T-cell (primary cell): ENCODE measurements around the gene FAM149B1. TPM values are rescaled to one million over a fixed set of nuclear protein-coding genes. Genes with fewer than 3 reads are reported as not detected.
"Not testable (repeated sequence)": the region's sequence is repeated elsewhere in the genome, so short reads cannot be mapped to it uniquely, and the experiment has no call there.

Experiments used
- ATAC-seq, 4 experiments: fragments of 200-7000 bp in 3 of 4; fragments of 150-1000 bp in 1 of 4; cut with Tn5 transposase; replicated peaks in 1 of 4; 1 replicate in 3 of 4; 2 replicates in 1 of 4; pipeline ENCODE4 v1.10.0; 2021; ENCODE audit warnings: moderate library complexity in 3 of 4, mild to moderate bottlenecking in 2 of 4, moderate number of reproducible peaks in 1 of 4
- CTCF ChIA-PET, 2 donors: fragments of 300-600 bp; sonication (Branson Sonifier 250); formaldehyde crosslinking; loops; one replicate each; lab custom pipeline; 2022; ENCODE audit warnings: antibody characterized with exemption in 2 of 2; lab: Charles Lee
- POLR2A ChIA-PET, 2 donors: fragments of 300-600 bp; sonication (Branson Sonifier 250); formaldehyde crosslinking; loops; one replicate each; lab custom pipeline; 2022; ENCODE audit warnings: antibody characterized with exemption in 2 of 2; lab: Charles Lee
- DNase-seq, 35 experiments: peaks; one replicate each; pipeline versions ENCODE4 v3.0.0 to v3.0.0-alpha.2; 2013 to 2023
- H3K27ac ChIP-seq: one replicate; pipeline ENCODE4 v1.5.1; 2013; ENCODE audit warnings: low read length
- H3K27me3 ChIP-seq, 2 experiments: replicated peaks in 1 of 2; 1 replicate in 1 of 2; 2 replicates in 1 of 2; pipeline versions ENCODE4 v1.6.1 to v1.7.0; 2013; ENCODE audit warnings: low read length in 1 of 2, mixed read lengths in 1 of 2; ENCODE audit not compliant: control insufficient read depth in 2 of 2, insufficient read depth in 2 of 2; ENCODE audit errors: extremely low read depth in 1 of 2
- H3K36me3 ChIP-seq, 2 donors: 1 replicate in 1 of 2; 2 replicates in 1 of 2; pipeline versions ENCODE4 v1.6.1 to v1.7.0; 2013; ENCODE audit warnings: low read length in 1 of 2; ENCODE audit not compliant: control insufficient read depth in 2 of 2, insufficient read depth in 1 of 2; ENCODE audit errors: extremely low read depth in 1 of 2
- H3K4me1 ChIP-seq, 2 experiments: 1 replicate in 1 of 2; 2 replicates in 1 of 2; pipeline versions ENCODE4 v1.6.1 to v1.7.0; 2013; ENCODE audit warnings: low read length in 2 of 2, mixed read lengths in 1 of 2; ENCODE audit not compliant: insufficient read depth in 2 of 2, control insufficient read depth in 1 of 2; ENCODE audit errors: extremely low read depth in 1 of 2
- H3K4me3 ChIP-seq, 2 donors: 1 replicate in 1 of 2; 2 replicates in 1 of 2; pipeline versions ENCODE4 v1.5.1 to v1.7.0; 2013; ENCODE audit warnings: mild to moderate bottlenecking in 2 of 2, low read length in 1 of 2, moderate library complexity in 1 of 2; ENCODE audit not compliant: control insufficient read depth in 1 of 2; ENCODE audit errors: extremely low read depth in 1 of 2
- H3K9me3 ChIP-seq: 2 replicates; pipeline ENCODE4 v1.7.0; 2013
- H3K27ac Mint-ChIP-seq, 2 donors: one replicate each; pipeline ENCODE4 v1.8.0; 2020 to 2021; ENCODE audit warnings: mild to moderate bottlenecking in 2 of 2, mixed read lengths in 2 of 2
- H3K27me3 Mint-ChIP-seq, 2 donors: one replicate each; pipeline ENCODE4 v1.8.0; 2021 to 2022; ENCODE audit warnings: mixed read lengths in 2 of 2
- H3K36me3 Mint-ChIP-seq: one replicate; pipeline ENCODE4 v1.8.0; 2021; ENCODE audit warnings: mixed read lengths
- H3K4me1 Mint-ChIP-seq, 3 donors: one replicate each; pipeline ENCODE4 v1.8.0; 2020 to 2022; ENCODE audit warnings: mixed read lengths in 3 of 3, mild to moderate bottlenecking in 1 of 3
- H3K4me3 Mint-ChIP-seq, 3 donors: one replicate each; pipeline ENCODE4 v1.8.0; 2020 to 2022; ENCODE audit warnings: mild to moderate bottlenecking in 3 of 3, mixed read lengths in 3 of 3, moderate library complexity in 3 of 3
- H3K9me3 Mint-ChIP-seq, 3 donors: one replicate each; pipeline ENCODE4 v1.8.0; 2020 to 2022; ENCODE audit warnings: mixed read lengths in 3 of 3
- WGBS: methylation state at CpG from one replicate; pipeline ENCODE4 v1.1.5; 2013; ENCODE audit warnings: missing lambda C conversion rate; ENCODE audit not compliant: insufficient coverage; 5-methylcytosine and 5-hydroxymethylcytosine counted together
- total RNA-seq, 35 experiments: library from RNA in 6 of 35; stranded (reverse) in 6 of 35; fragments of 120-200 nt in 1 of 35; gene quantifications; one replicate each; pipeline versions ENCODE4 v1.2.1 to v1.2.4 and lab custom pipeline; 2013 to 2026

Gene FAM149B1
- total RNA-seq, 5 donors from 2014 or later (not counting 1 experiment from before 2014, with no cell fraction given), result 14.0 to 16.6 (median 15.8) TPM

- Mint-ChIP-seq H3K27me3 (no peaks in the 10 kb centered on the region), H3K4me1 (peaks cover 31 to 50% (median 42%) of the 10 kb centered on the region in 3 donors), H3K27ac (peak overlapping the region; percentile 94 to 97), H3K9me3 (no peaks in the 10 kb centered on the region), H3K4me3 (peak overlapping the region; percentile 90 to 98 (median 98)), H3K36me3 (peaks cover 10% of the 10 kb centered on the region)
- DNase-seq (peak in 2 of 35 experiments; percentile 3 to 8), ATAC-seq (peak in 3 of 4 experiments; percentile 57 to 64 (median 60))
- POLR2A ChIA-PET, result interaction anchor here (0.6 to 1.0 kb wide), 7 partner anchors 22 to 1058 kb away, joined by 3 to 6 read pairs (median 3); partner anchors contain the start of gene P4HA1 (in 1 of the 2)
- CTCF ChIA-PET, result interaction anchor here in 1 of 2 donors (0.6 kb wide), 1 partner anchor 1935 kb away, joined by 3 read pairs; no protein-coding TSS in a partner anchor
- H3K27ac ChIP-seq, result peak overlapping the region; percentile 85
- no peaks in the 10 kb centered on the region for H3K27me3 ChIP-seq
- 17% methylated on average over 22 of the region's 23 CpGs for WGBS
- peaks cover 22 to 26% of the 10 kb centered on the region in 2 experiments for H3K4me1 ChIP-seq
- H3K4me3 ChIP-seq, result peak overlapping the region; percentile 78 to 95
- peaks cover 0 to 14% of the 10 kb centered on the region in 2 donors for H3K36me3 ChIP-seq
- no peaks in the 10 kb centered on the region for H3K9me3 ChIP-seq
Observed at GRCh38 chr10:73251683-73252444, 83.9 kb downstream of the FAM149B1 start.

GRCh38 chr10:73252445-73253224 is 84.7 kb downstream of the FAM149B1 start, which contains the start of gene MRPS16:
Gene MRPS16 (minus strand): TSS chr10:73252644. CDS start chr10:73252482, 162 bp downstream.
- POLR2A ChIA-PET, result interaction anchor here (0.6 to 1.0 kb wide), 5 partner anchors 10 to 909 kb away, joined by 3 to 6 read pairs (median 3); partner anchors contain the start of gene P4HA1 (in 1 of the 2)
- CTCF ChIA-PET, result interaction anchor here in 1 of 2 donors (0.6 to 0.7 kb wide), 3 partner anchors 88 to 1935 kb away, joined by 3 read pairs; no protein-coding TSS in a partner anchor
- H3K27ac ChIP-seq, result peak within 1 kb of the TSS; percentile 85
- peaks cover 23 to 45% (median 37%) of the 10 kb centered on the region in 3 donors for H3K4me1 Mint-ChIP-seq
- DNase-seq, result peak; percentile 80 to 96 (median 91)
- no peaks in the 10 kb centered on the region for H3K27me3 ChIP-seq
- WGBS, result 0% methylated on average over 39 of the region's 51 CpGs
- H3K4me3 ChIP-seq, result peak within 1 kb of the TSS; percentile 78 to 95
- H3K4me1 ChIP-seq, result peaks cover 19 to 23% of the 10 kb centered on the region in 2 experiments
- peaks cover 10% of the 10 kb centered on the region for H3K36me3 Mint-ChIP-seq
- peaks cover 0 to 14% of the 10 kb centered on the region in 2 donors for H3K36me3 ChIP-seq
- H3K9me3 ChIP-seq, result no peaks in the 10 kb centered on the region
- peak; percentile 90 to 93 (median 91) for ATAC-seq
- peak within 1 kb of the TSS; percentile 94 to 97 for H3K27ac Mint-ChIP-seq
- H3K9me3 Mint-ChIP-seq, result no peaks in the 10 kb centered on the region
- H3K4me3 Mint-ChIP-seq, result peak within 1 kb of the TSS; percentile 90 to 98 (median 98)
- no peaks in the 10 kb centered on the region for H3K27me3 Mint-ChIP-seq

GRCh38 chr10:73253225-73253555 is 85.3 kb downstream of the FAM149B1 start:
- peak overlapping the region; percentile 85 for H3K27ac ChIP-seq
- H3K36me3 ChIP-seq, result peaks cover 0 to 14% of the 10 kb centered on the region in 2 donors
- Mint-ChIP-seq H3K4me3 (peak overlapping the region; percentile 90 to 98 (median 98)), H3K4me1 (peaks cover 20 to 39% (median 32%) of the 10 kb centered on the region in 3 donors), H3K9me3 (no peaks in the 10 kb centered on the region), H3K27ac (peak overlapping the region; percentile 94 to 97), H3K27me3 (no peaks in the 10 kb centered on the region), H3K36me3 (peaks cover 10% of the 10 kb centered on the region)
- H3K9me3 ChIP-seq, result no peaks in the 10 kb centered on the region
- ChIA-PET POLR2A (interaction anchor here in 1 of 2 donors (0.6 kb wide), 1 partner anchor 11 kb away, joined by 3 read pairs; no protein-coding TSS in a partner anchor), CTCF (interaction anchor here in 1 of 2 donors (0.7 kb wide), 2 partner anchors 89 to 156 kb away, joined by 3 read pairs; no protein-coding TSS in a partner anchor)
- WGBS, result 0% methylated on average over 2 of the region's 4 CpGs
- peak overlapping the region; percentile 78 to 95 for H3K4me3 ChIP-seq
- no peaks in the 10 kb centered on the region for H3K27me3 ChIP-seq
- DNase-seq, result peak in 1 of 35 experiments; percentile 46
- ATAC-seq, result peak in 1 of 4 experiments; percentile 16
- peaks cover 16 to 20% of the 10 kb centered on the region in 2 experiments for H3K4me1 ChIP-seq

GRCh38 chr10:73258612-73259011 is 90.7 kb downstream of the FAM149B1 start:
- ATAC-seq, result not testable (repeated sequence)

GRCh38 chr10:73261362-73261995 is 93.6 kb downstream of the FAM149B1 start:
- ATAC-seq (no peak), DNase-seq (no peak)
- ChIA-PET POLR2A (no interaction called here), CTCF (no interaction called here)
- Mint-ChIP-seq H3K27ac (no peak overlapping the region), H3K27me3 (no peaks in the 10 kb centered on the region), H3K36me3 (peaks cover 6% of the 10 kb centered on the region), H3K9me3 (peaks cover 3 to 9% (median 5%) of the 10 kb centered on the region in 3 donors), H3K4me3 (no peak overlapping the region), H3K4me1 (peaks cover 0 to 3% (median 0%) of the 10 kb centered on the region in 3 donors)
- Histone ChIP-seq H3K27me3 (peaks cover 0 to 3% of the 10 kb centered on the region in 2 experiments), H3K4me3 (no peak overlapping the region), H3K27ac (no peak overlapping the region), H3K9me3 (peaks cover 3% of the 10 kb centered on the region), H3K36me3 (no peaks in the 10 kb centered on the region), H3K4me1 (no peaks in the 10 kb centered on the region)
- 100% methylated on average over 3 of the region's 9 CpGs for WGBS

More at GRCh38 chr10:73258612-73259011, 90.7 kb downstream of the FAM149B1 start:
- H3K4me1 Mint-ChIP-seq, H3K9me3 Mint-ChIP-seq, H3K27ac Mint-ChIP-seq, H3K9me3 ChIP-seq, H3K4me3 Mint-ChIP-seq, H3K4me3 ChIP-seq, H3K36me3 ChIP-seq, H3K36me3 Mint-ChIP-seq, DNase-seq, H3K27me3 Mint-ChIP-seq, CTCF ChIA-PET, POLR2A ChIA-PET, H3K27me3 ChIP-seq, H3K4me1 ChIP-seq, H3K27ac ChIP-seq: not testable (repeated sequence)
- 100% methylated on average over 3 of the region's 10 CpGs for WGBS
